RWPE1 (cell line): ENCODE measurements around the gene ILK.

ENCODE experiments used
- CTCF ChIA-PET: fragments of 350-600 bp; sonication (Branson Sonifier 250); formaldehyde crosslinking; extraction: SDS; loops from one replicate; lab custom pipeline; 2021; lab: Yijun Ruan, JAX
- POLR2A ChIA-PET: fragments of 400-600 bp; formaldehyde crosslinking; extraction: SDS; loops from one replicate; lab custom pipeline; 2020; ENCODE audit warnings: antibody characterized with exemption; ENCODE audit not compliant: low non-redundant PET; lab: Yijun Ruan, JAX
- DNase-seq: peaks from one replicate; pipeline ENCODE4 v3.0.0; 2012; ENCODE audit warnings: low spot score
- H3K27ac ChIP-seq: fragments of 450-650 bp; 2 replicates; pipeline ENCODE4 v1.5.1; 2017
- CTCF ChIP-seq: fragments of 450-650 bp; conservative IDR thresholded peaks from 2 replicates; pipeline ENCODE4 v1.5.1; 2017; ENCODE audit warnings: low read depth, mild to moderate bottlenecking

The ILK gene

GRCh38 chr11:6653097-6653496, 49.5 kb downstream of the ILK start:
- no peak for DNase-seq
- CTCF ChIA-PET = no interaction called here

GRCh38 chr11:6653656-6654055, 50.1 kb downstream of the ILK start:
- no peak for DNase-seq
- TF ChIP-seq CTCF = no peak
- ChIA-PET POLR2A (no interaction called here), CTCF (no interaction called here)
- no peak overlapping the region for H3K27ac ChIP-seq

More at GRCh38 chr11:6653097-6653496, 49.5 kb downstream of the ILK start:
- POLR2A ChIA-PET = no interaction called here
- H3K27ac ChIP-seq = no peak overlapping the region
- no peak for TF ChIP-seq CTCF

GRCh38 chr11:6654281-6655019, 50.9 kb downstream of the ILK start:
- DNase-seq = no peak
- CTCF ChIA-PET = no interaction called here
- POLR2A ChIA-PET = no interaction called here
- no peak for TF ChIP-seq CTCF
- no peak overlapping the region for H3K27ac ChIP-seq

- ChIA-PET CTCF (no interaction called here), POLR2A (no interaction called here)
- H3K27ac ChIP-seq = no peak overlapping the region
- TF ChIP-seq CTCF = no peak
- no peak for DNase-seq
These were observed 51.6 kb downstream of the ILK start for GRCh38 chr11:6655020-6655789.

- CTCF ChIA-PET = no interaction called here
- TF ChIP-seq CTCF = no peak
- H3K27ac ChIP-seq = no peak within 1 kb of the TSS
- no peak for DNase-seq
- POLR2A ChIA-PET = no interaction called here
These were observed 52.4 kb downstream of the ILK start, which contains the start of gene DCHS1 for GRCh38 chr11:6655790-6656583. Gene DCHS1, minus strand, starts transcription at chr11:6655809. Its CDS starts 14,196 bp downstream, at chr11:6641613.

- CTCF ChIA-PET = no interaction called here
- H3K27ac ChIP-seq = no peak overlapping the region
- TF ChIP-seq CTCF = no peak
- POLR2A ChIA-PET = no interaction called here
- DNase-seq = no peak
These were observed 53.0 kb downstream of the ILK start for GRCh38 chr11:6656584-6656915.
